Measurements from ENCODE around the gene KYAT1. TPM values are rescaled to one million over a fixed set of nuclear protein-coding genes. Genes with fewer than 3 reads are reported as not detected.

Gene KYAT1
- total and polyA plus RNA-seq, 2 of the 8 experiments (the other 6 are each of a cell fraction or from before 2014, with no cell fraction given): 30.4 to 42.2 TPM

- 90% methylated on average over 8 of the region's 8 CpGs; no CpG with 5 or more reads in 1 of the 2 experiments for WGBS, 2 experiments (ENCODE audit: extremely low coverage in 1 of 2, insufficient coverage in 1 of 2, insufficient read length in 1 of 2, insufficient replicate concordance in 2 of 2, low coverage in 1 of 2, low lambda C conversion rate in 2 of 2, missing lambda C conversion rate in 1 of 2)
- H3K23ac ChIP-seq (ENCODE audit: insufficient read length): no peak overlapping the region
- no peak overlapping the region for H3K4me2 ChIP-seq (ENCODE audit: insufficient read depth in 1 of 2, low read depth in 2 of 2, low read length in 2 of 2)
- H3K79me1 ChIP-seq (ENCODE audit: low read depth, low read length): no peaks in the 10 kb centered on the region; the same call in 1 of the 2 replicates
- no peak overlapping the region for H2AFZ ChIP-seq (ENCODE audit: low read length)
- H4K91ac ChIP-seq (replicated peaks; ENCODE audit: insufficient read length, low read length): no peak overlapping the region
- H2BK5ac ChIP-seq (ENCODE audit: low read depth, low read length): no peak overlapping the region
- H3K79me2 ChIP-seq (ENCODE audit: control insufficient read depth in 1 of 2, insufficient read depth in 2 of 2, low read length in 2 of 2): peaks cover 0 to 1% of the 10 kb centered on the region in 2 experiments; a peak in 1 of 4 replicates
- H3K4ac ChIP-seq (replicated peaks; ENCODE audit: insufficient read length, low read depth, low read length): no peak overlapping the region
- no peak overlapping the region for H4K5ac ChIP-seq (ENCODE audit: insufficient read length, low read depth, low read length)
- H2BK20ac ChIP-seq (ENCODE audit: low read length): no peak overlapping the region
- POLR2A ChIA-PET (ENCODE audit: partially characterized antibody): interaction anchor here (1.5 to 4.8 kb wide), 3 partner anchors 20 to 43 kb away, joined by 3 to 21 read pairs (median 3); partner anchors contain the start of gene ENDOG
- H3K27me3 ChIP-seq (replicated peaks in 1 of 4; ENCODE audit: control insufficient read depth in 3 of 4, extremely low read depth in 1 of 4, insufficient read depth in 3 of 4, low read length in 3 of 4): no peaks in the 10 kb centered on the region
- peaks cover 0 to under 1% (median 0%) of the 10 kb centered on the region in 4 experiments; a peak in 1 of 7 replicates for H3K4me1 ChIP-seq (replicated peaks in 1 of 4; ENCODE audit: control insufficient read depth in 3 of 4, insufficient read depth in 4 of 4, low read length in 3 of 4)
- no peak overlapping the region for H2BK12ac ChIP-seq (ENCODE audit: low read depth, low read length)
- no peak overlapping the region for H2BK15ac ChIP-seq (ENCODE audit: low read length)
- peaks cover 0 to 1% of the 10 kb centered on the region in 2 experiments for H4K20me1 ChIP-seq (replicated peaks in 1 of 2; ENCODE audit: control insufficient read depth in 1 of 2, insufficient read depth in 2 of 2, low read length in 2 of 2)
- H3K14ac ChIP-seq (ENCODE audit: insufficient read length): no peak overlapping the region
- DNase-seq (ENCODE audit: low read depth in 1 of 2, low spot score in 2 of 2): no peak
- CTCF ChIA-PET (ENCODE audit: partially characterized antibody): interaction anchor here (0.6 to 2.2 kb wide), 6 partner anchors 21 to 833 kb away, joined by 3 to 6 read pairs (median 3); partner anchors contain the start of gene NTMT1
- H4K8ac ChIP-seq (ENCODE audit: extremely low read depth, insufficient read depth, low read length): no peak overlapping the region
- peaks cover 6 to 16% (median 10%) of the 10 kb centered on the region in 4 experiments; a peak in 6 of 8 replicates for H3K36me3 ChIP-seq (ENCODE audit: control insufficient read depth in 2 of 4, insufficient read depth in 4 of 4, low read length in 3 of 4)
- H2BK120ac ChIP-seq (replicated peaks; ENCODE audit: low read depth, low read length): no peak overlapping the region
- no peak for FAIRE-seq
- no peak overlapping the region for H3K4me3 ChIP-seq (ENCODE audit: extremely low read depth in 1 of 4, insufficient read depth in 2 of 4, low read depth in 3 of 4, low read length in 4 of 4)
- no peaks in the 10 kb centered on the region; the same call in 1 of the 2 replicates for H3K23me2 ChIP-seq (ENCODE audit: low read depth, low read length)
- no peak overlapping the region for H3K18ac ChIP-seq (ENCODE audit: extremely low read depth, low read length)
- no peak overlapping the region for H2AK5ac ChIP-seq (ENCODE audit: low read depth, low read length)
- no peak overlapping the region for H3K56ac ChIP-seq (replicated peaks; ENCODE audit: insufficient read length, low read depth, low read length)
- H3K9me3 ChIP-seq (ENCODE audit: insufficient read depth in 2 of 2, low read depth in 1 of 2, low read length in 1 of 2): no peaks in the 10 kb centered on the region
- H3K9ac ChIP-seq (replicated peaks in 1 of 4; ENCODE audit: extremely low read depth in 1 of 4, low read depth in 3 of 4, low read length in 3 of 4): no peak overlapping the region
- no peak overlapping the region for H3K27ac ChIP-seq (ENCODE audit: low read depth, low read length)
- TF ChIP-seq RXRA (IDR thresholded peaks at IDR 0.05; ENCODE audit: insufficient read depth, low read depth, low read length) (no peak), POU5F1 (IDR thresholded peaks at IDR 0.05; ENCODE audit: low read depth, low read length) (no peak), BACH1 (IDR thresholded peaks at IDR 0.05; ENCODE audit: low read length) (no peak), EP300 (IDR thresholded peaks at IDR 0.05; ENCODE audit: borderline replicate concordance in 1 of 2, low read depth in 2 of 2, low read length in 2 of 2) (no peak), RFX5 (IDR thresholded peaks at IDR 0.05; ENCODE audit: borderline replicate concordance, low read depth, low read length) (no peak)
Observed at GRCh38 chr9:128792978-128793686, 88.6 kb downstream of the KYAT1 start.

Measured in H1 (cell line).